Esophagus muscularis mucosa (tissue), 4 donors: ENCODE data around the gene DHX9. TPM values are rescaled to one million over a fixed set of nuclear protein-coding genes. Genes with fewer than 3 reads are reported as not detected.
"Not testable (repeated sequence)": the region's sequence is repeated elsewhere in the genome, so short reads cannot be mapped to it uniquely, and the experiment has no call there.

Experiments
- DNase-seq: peaks from one replicate; pipeline ENCODE4 v3.0.0-alpha.2; 2017; ENCODE audit errors: extremely low spot score
- H3K27ac ChIP-seq, 4 donors: fragments of 200-600 bp; sonication (generic); replicated peaks in 1 of 4; 1 replicate in 3 of 4; 2 replicates in 1 of 4; pipeline ENCODE4 v1.5.1; 2016 to 2019; ENCODE audit warnings: mild to moderate bottlenecking in 1 of 4
- H3K27me3 ChIP-seq, 4 donors: fragments of 200-600 bp; sonication (generic); one replicate each; pipeline versions ENCODE4 v1.5.1 to v1.6.0; 2016 to 2019
- H3K36me3 ChIP-seq, 4 donors: fragments of 200-600 bp; sonication (generic); one replicate each; pipeline ENCODE4 v1.5.1; 2016 to 2019
- H3K4me1 ChIP-seq, 4 donors: fragments of 200-600 bp; sonication (generic); one replicate each; pipeline ENCODE4 v1.5.1; 2016 to 2019
- H3K4me3 ChIP-seq, 4 donors: fragments of 200-600 bp; sonication (generic); 1 replicate in 2 of 4; 2 replicates in 2 of 4; pipeline ENCODE4 v1.5.1; 2016 to 2019; ENCODE audit warnings: mild to moderate bottlenecking in 4 of 4, moderate library complexity in 1 of 4
- H3K9me3 ChIP-seq, 4 donors: fragments of 200-600 bp; sonication (generic); 1 replicate in 3 of 4; 2 replicates in 1 of 4; pipeline ENCODE4 v1.5.1; 2016 to 2019
- EP300 ChIP-seq: sonication (generic); formaldehyde crosslinking; IDR thresholded peaks from one replicate; pipeline ENCODE4 v1.6.1; 2017; ENCODE audit warnings: antibody characterized with exemption
- POLR2A ChIP-seq: fragments of 450-650 bp; IDR thresholded peaks from one replicate; pipeline ENCODE4 v1.6.1; 2017; ENCODE audit warnings: antibody characterized with exemption, moderate library complexity, mild to moderate bottlenecking, low read depth
- POLR2AphosphoS5 ChIP-seq, 2 donors: sonication (generic); formaldehyde crosslinking; IDR thresholded peaks; one replicate each; pipeline ENCODE4 v1.6.1; 2017; ENCODE audit warnings: antibody characterized with exemption in 2 of 2
- WGBS: methylation state at CpG from one replicate; pipeline ENCODE4 v1.1.5; 2018; 5-methylcytosine and 5-hydroxymethylcytosine counted together
- intact Hi-C: fragments of 100-400 bp; cut with DNase I; formaldehyde crosslinking; loops from one replicate; pipeline ENCODE4 v1.15.1; 2023
- total RNA-seq, 4 donors: library from RNA; depleted of rRNA; stranded (reverse); fragments of >200 nt; gene quantifications; one replicate each; pipeline versions ENCODE4 v1.1.0 to v1.2.1, GENCODE V29; 2016
- TF ChIP-seq, protein P1 (sequence below), 3 experiments: fragments of 200-600 bp in 2 of 3; fragments of 450-650 bp in 1 of 3; sonication (generic) in 2 of 3; IDR thresholded peaks; one replicate each; pipeline ENCODE4 v1.5.1; 2017 to 2019; ENCODE audit warnings: antibody characterized with exemption in 3 of 3, mild to moderate bottlenecking in 2 of 3, moderate library complexity in 1 of 3

The DHX9 gene
- total RNA-seq, 4 donors from 2014 or later: 73.0 to 89.7 (median 74.5) TPM

GRCh38 chr1:182888736-182889531 lies 49.8 kb downstream of the DHX9 start:
- Histone ChIP-seq H3K36me3 (peaks cover 36 to 56% (median 50%) of the 10 kb centered on the region in 4 donors), H3K27me3 (no peaks in the 10 kb centered on the region), H3K4me1 (peaks cover 0 to 20% (median 12%) of the 10 kb centered on the region in 4 donors), H3K9me3 (no peaks in the 10 kb centered on the region), H3K27ac (peak overlapping the region in 2 of 4 donors; percentile 22 to 43), H3K4me3 (no peak overlapping the region)
- TF ChIP-seq POLR2A (no peak), POLR2AphosphoS5 (IDR thresholded peaks at IDR 0.05) (no peak), EP300 (no peak)
- TF ChIP-seq, protein P1, sequence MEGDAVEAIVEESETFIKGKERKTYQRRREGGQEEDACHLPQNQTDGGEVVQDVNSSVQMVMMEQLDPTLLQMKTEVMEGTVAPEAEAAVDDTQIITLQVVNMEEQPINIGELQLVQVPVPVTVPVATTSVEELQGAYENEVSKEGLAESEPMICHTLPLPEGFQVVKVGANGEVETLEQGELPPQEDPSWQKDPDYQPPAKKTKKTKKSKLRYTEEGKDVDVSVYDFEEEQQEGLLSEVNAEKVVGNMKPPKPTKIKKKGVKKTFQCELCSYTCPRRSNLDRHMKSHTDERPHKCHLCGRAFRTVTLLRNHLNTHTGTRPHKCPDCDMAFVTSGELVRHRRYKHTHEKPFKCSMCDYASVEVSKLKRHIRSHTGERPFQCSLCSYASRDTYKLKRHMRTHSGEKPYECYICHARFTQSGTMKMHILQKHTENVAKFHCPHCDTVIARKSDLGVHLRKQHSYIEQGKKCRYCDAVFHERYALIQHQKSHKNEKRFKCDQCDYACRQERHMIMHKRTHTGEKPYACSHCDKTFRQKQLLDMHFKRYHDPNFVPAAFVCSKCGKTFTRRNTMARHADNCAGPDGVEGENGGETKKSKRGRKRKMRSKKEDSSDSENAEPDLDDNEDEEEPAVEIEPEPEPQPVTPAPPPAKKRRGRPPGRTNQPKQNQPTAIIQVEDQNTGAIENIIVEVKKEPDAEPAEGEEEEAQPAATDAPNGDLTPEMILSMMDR (IDR thresholded peaks at IDR 0.05): no peak
- 62% methylated on average over 7 of the region's 7 CpGs for WGBS
- intact Hi-C loops: no loop called here
- DNase-seq: no peak

GRCh38 chr1:182889997-182890396 lies 50.9 kb downstream of the DHX9 start:
- TF ChIP-seq, protein P1 (IDR thresholded peaks at IDR 0.05): no peak
- no peak for TF ChIP-seq POLR2A
- TF ChIP-seq EP300: no peak
- TF ChIP-seq POLR2AphosphoS5 (IDR thresholded peaks at IDR 0.05): no peak
- no peaks in the 10 kb centered on the region for H3K27me3 ChIP-seq
- H3K27ac ChIP-seq: no peak overlapping the region
- peaks cover 0 to 20% (median 12%) of the 10 kb centered on the region in 4 donors for H3K4me1 ChIP-seq
- intact Hi-C loops: no loop called here
- no peaks in the 10 kb centered on the region for H3K9me3 ChIP-seq
- H3K4me3 ChIP-seq: no peak overlapping the region
- no peak for DNase-seq
- H3K36me3 ChIP-seq: peaks cover 26 to 45% (median 40%) of the 10 kb centered on the region in 4 donors
- WGBS: 62% methylated on average over 6 of the region's 6 CpGs

GRCh38 chr1:182890927-182891610 lies 51.9 kb downstream of the DHX9 start:
- Histone ChIP-seq H3K9me3 (no peaks in the 10 kb centered on the region), H3K4me3 (no peak overlapping the region), H3K4me1 (peaks cover 0 to 20% (median 12%) of the 10 kb centered on the region in 4 donors), H3K27me3 (no peaks in the 10 kb centered on the region), H3K27ac (no peak overlapping the region), H3K36me3 (peaks cover 15 to 35% (median 29%) of the 10 kb centered on the region in 4 donors)
- DNase-seq: no peak
- intact Hi-C loops: no loop called here
- TF ChIP-seq, protein P1 (IDR thresholded peaks at IDR 0.05): no peak
- TF ChIP-seq EP300: no peak
- TF ChIP-seq POLR2AphosphoS5 (IDR thresholded peaks at IDR 0.05): no peak
- TF ChIP-seq POLR2A: no peak
- WGBS: 96% methylated on average over 7 of the region's 9 CpGs

DNA sequence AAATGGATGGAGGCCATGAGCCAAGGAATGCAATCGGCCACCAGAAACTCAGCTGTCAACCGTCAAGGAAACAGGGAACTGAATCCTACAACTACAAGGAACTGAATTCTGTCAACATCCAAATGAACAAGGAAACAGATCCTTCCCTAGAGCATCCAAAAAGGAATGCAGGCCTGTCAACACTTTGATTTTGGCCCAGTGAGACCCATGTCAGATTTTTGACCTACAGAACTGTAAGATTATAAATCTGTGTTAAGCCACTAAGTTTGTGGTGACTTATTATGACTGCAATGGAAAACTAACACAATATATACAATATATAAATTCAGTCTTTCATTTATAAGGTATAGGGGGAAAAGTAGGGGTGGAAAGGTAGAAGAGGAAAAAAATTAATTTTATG lies 58.5 kb downstream of the DHX9 start:
- Histone ChIP-seq H3K4me3 (no peak overlapping the region), H3K9me3 (no peaks in the 10 kb centered on the region), H3K27ac (no peak overlapping the region), H3K36me3 (no peaks in the 10 kb centered on the region), H3K4me1 (no peaks in the 10 kb centered on the region), H3K27me3 (no peaks in the 10 kb centered on the region)
- WGBS: 57% methylated on average over 2 of the region's 2 CpGs
- intact Hi-C loops: no loop called here
- DNase-seq: no peak
- no peak for TF ChIP-seq POLR2AphosphoS5 (IDR thresholded peaks at IDR 0.05)
- TF ChIP-seq, protein P1 (IDR thresholded peaks at IDR 0.05): no peak
- no peak for TF ChIP-seq EP300
- no peak for TF ChIP-seq POLR2A

GRCh38 chr1:182901946-182902345 lies 62.8 kb downstream of the DHX9 start:
- intact Hi-C loops: not testable (repeated sequence)

More at GRCh38 chr1:182901946-182902345, 62.8 kb downstream of the DHX9 start:
- H3K27me3 ChIP-seq, DNase-seq, H3K27ac ChIP-seq, H3K36me3 ChIP-seq, H3K4me3 ChIP-seq, H3K9me3 ChIP-seq, H3K4me1 ChIP-seq: not testable (repeated sequence)
- 85% methylated on average over 5 of the region's 5 CpGs for WGBS
